AML-193 (cell line): ENCODE measurements around the gene WRAP53.

Experiments used
- DNase-seq, 2 experiments: peaks; one replicate each; lab custom pipeline; 2025; lab: John Stamatoyannopoulos, UW

WRAP53 gene

GRCh38 chr17:7684851-7685532, 3.3 kb upstream of the WRAP53 start:
- no peak for DNase-seq

- peak; percentile 60 to 68 for DNase-seq
Measured at GRCh38 chr17:7685533-7686221, 2.6 kb upstream of the WRAP53 start.

GRCh38 chr17:7686222-7687071, 1.8 kb upstream of the WRAP53 start:
- DNase-seq: peak; percentile 63 to 68

- DNase-seq: peak; percentile 64 to 67
Measured at GRCh38 chr17:7687072-7687907, 987 bp upstream of the WRAP53 start, which contains the start of gene TP53. TP53 (minus strand) TSS chr17:7687490; CDS start chr17:7676594, 10,896 bp downstream.

- no peak for DNase-seq
Measured at GRCh38 chr17:7688808-7689316, 585 bp downstream of the WRAP53 start.

- DNase-seq: no peak
Measured at GRCh38 chr17:7695586-7695985, 7.3 kb downstream of the WRAP53 start.

- DNase-seq: no peak
Measured at GRCh38 chr17:7697828-7698588, 9.7 kb downstream of the WRAP53 start.

GRCh38 chr17:7700510-7700909, 12.2 kb downstream of the WRAP53 start:
- DNase-seq: no peak

GRCh38 chr17:7701681-7702080, 13.4 kb downstream of the WRAP53 start:
- DNase-seq: no peak

GRCh38 chr17:7702776-7703175, 14.5 kb downstream of the WRAP53 start:
- DNase-seq: no peak

- no peak for DNase-seq
Measured at GRCh38 chr17:7703584-7704479, 15.6 kb downstream of the WRAP53 start.

- no peak for DNase-seq
Measured at GRCh38 chr17:7704601-7705268, 16.5 kb downstream of the WRAP53 start, which contains the start of gene EFNB3. EFNB3 (plus strand) TSS chr17:7705202; CDS start chr17:7705599, 397 bp downstream.

- no peak for DNase-seq
Measured at GRCh38 chr17:7705269-7706255, 17.3 kb downstream of the WRAP53 start.

GRCh38 chr17:7706631-7707354, 18.5 kb downstream of the WRAP53 start:
- DNase-seq: no peak

- no peak for DNase-seq
Measured at GRCh38 chr17:7707446-7707845, 19.2 kb downstream of the WRAP53 start.

- no peak for DNase-seq
Measured at GRCh38 chr17:7707858-7708750, 19.8 kb downstream of the WRAP53 start.
